Progenitor cell of endocrine pancreas (in vitro differentiated cells): Measurements from ENCODE around the gene TEKTIP1. TPM values are rescaled to one million over a fixed set of nuclear protein-coding genes. Genes with fewer than 3 reads are reported as not detected.
"Not testable (repeated sequence)": the region's sequence is repeated elsewhere in the genome, so short reads cannot be mapped to it uniquely, and the experiment has no call there.

Source experiments
- DNase-seq: peaks from one replicate; pipeline ENCODE4 v3.0.0; 2021; ENCODE audit warnings: low spot score; ENCODE audit not compliant: unreplicated experiment
- H3K27ac Mint-ChIP-seq: 2 replicates; pipeline ENCODE4 v1.8.0; 2021; ENCODE audit warnings: mild to moderate bottlenecking, moderate library complexity, mixed read lengths
- H3K27me3 Mint-ChIP-seq: 2 replicates; pipeline ENCODE4 v1.8.0; 2021; ENCODE audit warnings: mixed read lengths
- H3K36me3 Mint-ChIP-seq: 2 replicates; pipeline ENCODE4 v1.8.0; 2022; ENCODE audit warnings: mixed read lengths; ENCODE audit not compliant: insufficient read depth
- H3K4me1 Mint-ChIP-seq: 2 replicates; pipeline ENCODE4 v1.8.0; 2021; ENCODE audit warnings: low read depth, mixed read lengths
- H3K4me3 Mint-ChIP-seq: 2 replicates; pipeline ENCODE4 v1.8.0; 2021; ENCODE audit warnings: low read depth, mild to moderate bottlenecking, moderate library complexity, mixed read lengths
- H3K9me3 Mint-ChIP-seq: 2 replicates; pipeline ENCODE4 v1.8.0; 2021; ENCODE audit warnings: low read depth, mixed read lengths
- total RNA-seq: library from RNA; stranded (reverse); gene quantifications from 2 replicates; pipeline ENCODE4 v1.2.1, GENCODE V29; 2021
- TF ChIP-seq, protein P1 (sequence below): fragments of 200-600 bp; sonication (generic); IDR thresholded peaks from one replicate; pipeline ENCODE4 v1.5.0; 2021; ENCODE audit warnings: antibody characterized with exemption, mild to moderate bottlenecking; ENCODE audit not compliant: unreplicated experiment

Gene TEKTIP1
- total RNA-seq, 1 donor from 2014 or later = 4.0 TPM

DNA sequence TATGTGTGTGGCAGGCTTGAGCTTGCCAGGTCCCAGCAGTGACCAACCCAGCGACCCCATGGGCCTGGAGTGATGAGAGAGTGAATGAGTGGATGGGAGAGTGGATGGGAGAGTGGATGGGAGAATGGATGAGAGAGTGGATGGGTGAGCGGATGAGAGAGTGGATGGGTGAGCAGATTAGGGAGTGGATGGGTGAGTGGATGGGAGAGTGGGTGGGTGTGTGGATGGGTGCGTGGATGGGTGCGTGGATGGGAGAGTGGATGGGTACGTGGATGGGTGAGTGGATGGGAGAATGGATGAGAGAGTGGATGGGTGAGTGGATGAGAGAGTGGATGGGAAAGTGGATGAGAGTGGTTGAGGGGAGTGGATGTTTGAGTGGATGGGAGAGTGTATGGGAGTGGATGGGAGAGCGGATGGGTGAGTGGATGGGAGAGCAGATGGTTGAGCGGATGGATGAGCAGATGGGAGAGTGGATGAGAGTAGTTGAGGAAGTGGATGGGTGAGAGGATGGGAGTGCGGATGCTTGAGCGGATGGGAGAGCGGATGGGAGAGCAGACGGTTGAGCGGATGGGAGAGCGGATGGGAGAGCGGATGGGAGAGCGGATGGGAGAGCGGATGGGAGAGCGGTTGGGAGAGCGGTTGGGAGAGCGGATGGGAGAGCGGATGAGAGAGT is 10.3 kb upstream of the TEKTIP1 start:
- H3K9me3 Mint-ChIP-seq = no peaks in the 10 kb centered on the region
- H3K4me1 Mint-ChIP-seq = no peaks in the 10 kb centered on the region

DNA sequence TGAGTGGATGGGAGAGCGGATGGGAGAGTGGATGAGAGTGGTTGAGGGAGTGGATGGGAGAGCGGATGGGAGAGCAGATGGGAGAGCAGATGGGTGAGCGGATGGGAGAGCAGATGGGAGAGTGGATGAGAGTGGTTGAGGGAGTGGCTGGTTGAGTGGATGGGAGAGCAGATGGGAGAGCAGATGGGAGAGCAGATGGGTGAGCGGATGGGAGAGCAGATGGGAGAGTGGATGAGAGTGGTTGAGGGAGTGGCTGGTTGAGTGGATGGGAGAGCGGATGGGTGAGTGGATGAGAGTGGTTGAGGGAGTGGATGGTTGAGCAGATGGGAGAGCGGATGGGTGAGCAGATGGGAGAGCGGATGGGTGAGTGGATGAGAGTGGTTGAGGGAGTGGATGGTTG is 9.7 kb upstream of the TEKTIP1 start:
- not testable (repeated sequence) for H3K27ac Mint-ChIP-seq, H3K36me3 Mint-ChIP-seq

More for the DNA sequence above, 10.3 kb upstream of the TEKTIP1 start:
- TF ChIP-seq, protein P1, sequence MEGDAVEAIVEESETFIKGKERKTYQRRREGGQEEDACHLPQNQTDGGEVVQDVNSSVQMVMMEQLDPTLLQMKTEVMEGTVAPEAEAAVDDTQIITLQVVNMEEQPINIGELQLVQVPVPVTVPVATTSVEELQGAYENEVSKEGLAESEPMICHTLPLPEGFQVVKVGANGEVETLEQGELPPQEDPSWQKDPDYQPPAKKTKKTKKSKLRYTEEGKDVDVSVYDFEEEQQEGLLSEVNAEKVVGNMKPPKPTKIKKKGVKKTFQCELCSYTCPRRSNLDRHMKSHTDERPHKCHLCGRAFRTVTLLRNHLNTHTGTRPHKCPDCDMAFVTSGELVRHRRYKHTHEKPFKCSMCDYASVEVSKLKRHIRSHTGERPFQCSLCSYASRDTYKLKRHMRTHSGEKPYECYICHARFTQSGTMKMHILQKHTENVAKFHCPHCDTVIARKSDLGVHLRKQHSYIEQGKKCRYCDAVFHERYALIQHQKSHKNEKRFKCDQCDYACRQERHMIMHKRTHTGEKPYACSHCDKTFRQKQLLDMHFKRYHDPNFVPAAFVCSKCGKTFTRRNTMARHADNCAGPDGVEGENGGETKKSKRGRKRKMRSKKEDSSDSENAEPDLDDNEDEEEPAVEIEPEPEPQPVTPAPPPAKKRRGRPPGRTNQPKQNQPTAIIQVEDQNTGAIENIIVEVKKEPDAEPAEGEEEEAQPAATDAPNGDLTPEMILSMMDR = no peak
- H3K4me3 Mint-ChIP-seq = no peak overlapping the region
- no peaks in the 10 kb centered on the region for H3K27me3 Mint-ChIP-seq
- no peak overlapping the region for H3K27ac Mint-ChIP-seq
- DNase-seq = no peak
- peaks cover 8% of the 10 kb centered on the region for H3K36me3 Mint-ChIP-seq

DNA sequence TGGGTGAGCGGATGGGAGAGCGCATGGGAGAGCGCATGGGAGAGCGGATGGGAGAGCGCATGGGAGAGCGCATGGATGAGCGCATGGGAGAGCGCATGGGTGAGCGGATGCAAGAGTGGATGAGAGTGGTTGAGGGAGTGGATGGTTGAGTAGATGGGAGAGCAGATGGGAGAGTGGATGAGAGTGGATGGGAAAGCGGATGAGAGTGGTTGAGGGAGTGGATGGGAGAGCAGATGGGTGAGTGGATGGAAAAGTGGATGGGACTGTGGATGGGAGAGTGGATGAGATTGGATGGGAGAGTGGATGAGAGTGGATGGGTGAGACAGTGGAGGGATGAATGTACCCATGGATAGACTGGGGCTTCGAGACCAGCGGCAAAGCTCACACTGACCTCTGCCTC is 8.6 kb upstream of the TEKTIP1 start:
- Mint-ChIP-seq H3K36me3 (peaks cover 12% of the 10 kb centered on the region), H3K27ac (no peak overlapping the region), H3K4me1 (no peaks in the 10 kb centered on the region), H3K9me3 (no peaks in the 10 kb centered on the region), H3K4me3 (no peak overlapping the region), H3K27me3 (no peaks in the 10 kb centered on the region)
- TF ChIP-seq, protein P1 = no peak
- DNase-seq = no peak

More for the DNA sequence above, 9.7 kb upstream of the TEKTIP1 start:
- H3K27me3 Mint-ChIP-seq, H3K4me3 Mint-ChIP-seq, H3K9me3 Mint-ChIP-seq, H3K4me1 Mint-ChIP-seq, DNase-seq: not testable (repeated sequence)

DNA sequence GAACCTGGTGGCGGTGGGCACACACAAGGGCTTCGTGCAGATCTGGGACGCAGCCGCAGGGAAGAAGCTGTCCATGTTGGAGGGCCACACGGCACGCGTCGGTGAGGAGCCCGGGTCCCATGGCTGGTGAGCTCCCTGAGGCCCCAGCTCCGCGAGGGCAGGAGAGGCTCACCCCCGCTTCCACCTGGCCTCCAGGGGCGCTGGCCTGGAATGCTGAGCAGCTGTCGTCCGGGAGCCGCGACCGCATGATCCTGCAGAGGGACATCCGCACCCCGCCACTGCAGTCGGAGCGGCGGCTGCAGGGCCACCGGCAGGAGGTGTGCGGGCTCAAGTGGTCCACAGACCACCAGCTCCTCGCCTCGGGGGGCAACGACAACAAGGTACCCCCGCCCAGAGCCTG is 7.3 kb upstream of the TEKTIP1 start:
- Mint-ChIP-seq H3K9me3 (no peaks in the 10 kb centered on the region), H3K36me3 (peaks cover 12% of the 10 kb centered on the region), H3K27me3 (no peaks in the 10 kb centered on the region), H3K4me3 (no peak overlapping the region), H3K4me1 (no peaks in the 10 kb centered on the region), H3K27ac (no peak overlapping the region)
- TF ChIP-seq, protein P1 = no peak
- DNase-seq = no peak

DNA sequence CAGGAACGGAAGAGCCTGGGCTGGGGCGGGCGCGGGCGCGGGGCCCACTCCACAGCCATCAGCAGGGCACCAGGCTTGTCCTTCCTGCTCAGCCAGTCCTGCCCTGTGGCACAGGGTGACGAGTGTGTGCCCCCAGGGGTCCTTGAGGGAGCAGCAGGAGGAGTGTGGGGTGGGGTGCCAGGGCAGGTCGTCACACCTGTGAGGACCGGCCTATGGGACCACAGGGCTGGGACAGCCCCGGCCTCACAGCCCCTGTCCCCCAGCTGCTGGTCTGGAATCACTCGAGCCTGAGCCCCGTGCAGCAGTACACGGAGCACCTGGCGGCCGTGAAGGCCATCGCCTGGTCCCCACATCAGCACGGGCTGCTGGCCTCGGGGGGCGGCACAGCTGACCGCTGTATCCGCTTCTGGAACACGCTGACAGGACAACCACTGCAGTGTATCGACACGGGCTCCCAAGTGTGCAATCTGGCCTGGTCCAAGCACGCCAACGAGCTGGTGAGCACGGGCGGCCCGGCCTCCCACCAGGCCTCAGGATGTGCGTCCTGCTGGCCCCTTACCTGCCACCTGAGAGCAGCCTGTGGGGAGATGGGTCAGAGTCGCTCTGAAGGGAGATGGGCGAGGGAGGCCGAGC is 6.7 kb upstream of the TEKTIP1 start:
- Mint-ChIP-seq H3K27ac (no peak overlapping the region), H3K4me3 (no peak overlapping the region), H3K27me3 (no peaks in the 10 kb centered on the region), H3K4me1 (no peaks in the 10 kb centered on the region), H3K9me3 (no peaks in the 10 kb centered on the region), H3K36me3 (peaks cover 10% of the 10 kb centered on the region)
- DNase-seq = no peak
- TF ChIP-seq, protein P1 = no peak

DNA sequence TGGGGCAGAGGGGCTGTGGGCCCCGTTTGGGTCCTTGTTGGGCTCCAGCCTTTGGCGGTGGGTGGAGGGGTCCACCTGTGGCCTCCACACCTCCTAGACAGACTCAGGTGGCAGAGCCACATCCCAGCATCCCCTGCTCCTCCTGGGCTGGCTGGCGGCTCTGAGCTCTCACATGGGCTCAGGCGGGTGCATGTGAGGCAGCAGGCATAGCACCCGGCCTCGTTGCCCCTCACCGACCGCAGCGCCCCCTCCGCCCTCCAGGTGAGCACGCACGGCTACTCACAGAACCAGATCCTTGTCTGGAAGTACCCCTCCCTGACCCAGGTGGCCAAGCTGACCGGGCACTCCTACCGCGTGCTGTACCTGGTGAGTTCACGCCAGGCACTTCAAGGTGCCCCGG is 5.9 kb upstream of the TEKTIP1 start:
- Mint-ChIP-seq H3K27me3 (no peaks in the 10 kb centered on the region), H3K4me1 (no peaks in the 10 kb centered on the region), H3K9me3 (no peaks in the 10 kb centered on the region), H3K27ac (no peak overlapping the region), H3K4me3 (no peak overlapping the region), H3K36me3 (peaks cover 10% of the 10 kb centered on the region)
- no peak for DNase-seq
- TF ChIP-seq, protein P1 = no peak
